HCT116 (cell line): ENCODE results near the gene GFM2. TPM values are rescaled to one million over a fixed set of nuclear protein-coding genes. Genes with fewer than 3 reads are reported as not detected.

Experiments
- ATAC-seq: fragments of 200-7000 bp; cut with Tn5 transposase; 2 replicates; pipeline ENCODE4 v1.9.1; 2020; ENCODE audit warnings: mild to moderate bottlenecking, moderate library complexity
- BruUV-seq: library from RNA; stranded (reverse); fragments of 400-500 nt; replicated peaks from 2 replicates; lab custom pipeline; 2021; lab: Mats Ljungman, UMichigan
- CTCF ChIA-PET: fragments of 300-600 bp; sonication (Branson Sonifier 250); formaldehyde crosslinking; loops from one replicate; lab custom pipeline; 2021; ENCODE audit warnings: antibody characterized with exemption; lab: Charles Lee
- POLR2A ChIA-PET: fragments of 300-600, 350-600 bp; sonication (Branson Sonifier 250); formaldehyde crosslinking; loops from one replicate; lab custom pipeline; 2021; ENCODE audit warnings: antibody characterized with exemption; lab: Charles Lee
- RAD21 ChIA-PET, 2 experiments: fragments of 300-600 bp; sonication (Branson Sonifier 250); formaldehyde crosslinking; loops; one replicate each; lab custom pipeline; 2023; ENCODE audit warnings: low total read pairs in 2 of 2; ENCODE audit not compliant: uncharacterized antibody in 2 of 2, unreplicated experiment in 2 of 2, low non-redundant PET in 1 of 2; lab: Charles Lee
- DNase-seq: peaks from one replicate; pipeline ENCODE4 v3.0.0-alpha.2; 2010; ENCODE audit warnings: low read depth, low spot score
- H2AFZ ChIP-seq: fragments of 200-600 bp; shearing (Covaris generic), sonication (generic); 2 replicates; pipeline ENCODE4 v1.6.1; 2017; ENCODE audit warnings: low read depth, mixed run types, mixed read lengths, antibody characterized with exemption, low read length; ENCODE audit not compliant: poor library complexity, severe bottlenecking
- H3K27ac ChIP-seq: 2 replicates; pipeline ENCODE4 v1.5.1; 2012; ENCODE audit warnings: low read depth, low read length
- H3K27me3 ChIP-seq: fragments of 200-600 bp; sonication (generic); 2 replicates; pipeline ENCODE4 v1.6.1; 2016; ENCODE audit warnings: mixed run types, low read length, mixed read lengths; ENCODE audit not compliant: insufficient read depth
- H3K36me3 ChIP-seq, 2 experiments: fragments of 200-500 bp in 1 of 2; fragments of 200-600 bp in 1 of 2; sonication (Bioruptor generic) in 1 of 2; sonication (generic) in 1 of 2; 2 replicates each; pipeline versions ENCODE4 v1.5.1 to v1.6.1; 2014 to 2016; ENCODE audit warnings: low read length in 2 of 2, inconsistent platforms in 1 of 2, mixed read lengths in 1 of 2, mixed run types in 1 of 2; ENCODE audit not compliant: insufficient read depth in 2 of 2, control insufficient read depth in 1 of 2
- H3K4me1 ChIP-seq, 2 experiments: fragments of 200-600 bp in 1 of 2; sonication (generic) in 1 of 2; 2 replicates each; pipeline versions ENCODE4 v1.5.1 to v1.6.1; 2012 to 2017; ENCODE audit warnings: low read length in 2 of 2, inconsistent platforms in 1 of 2, mild to moderate bottlenecking in 1 of 2, mixed read lengths in 1 of 2, mixed run types in 1 of 2, moderate library complexity in 1 of 2; ENCODE audit not compliant: insufficient read depth in 2 of 2, control insufficient read depth in 1 of 2
- H3K4me2 ChIP-seq: fragments of 200-600 bp; sonication (generic); 2 replicates; pipeline ENCODE4 v1.6.1; 2017; ENCODE audit warnings: mixed run types, low read length, mixed read lengths
- H3K4me3 ChIP-seq, 2 experiments: fragments of 200-600 bp in 1 of 2; sonication (generic) in 1 of 2; replicated peaks in 1 of 2; 2 replicates each; pipeline ENCODE4 v1.5.1; 2011 to 2016; ENCODE audit warnings: low read length in 2 of 2, control low read depth in 1 of 2, low read depth in 1 of 2, mild to moderate bottlenecking in 1 of 2, mixed read lengths in 1 of 2, mixed run types in 1 of 2
- H3K79me2 ChIP-seq: fragments of 200-600 bp; sonication (generic); 2 replicates; pipeline ENCODE4 v1.6.1; 2017; ENCODE audit warnings: mild to moderate bottlenecking, mixed run types, low read length, moderate library complexity, mixed read lengths; ENCODE audit not compliant: insufficient read depth
- H3K9ac ChIP-seq: fragments of 200-600 bp; sonication (generic); 2 replicates; pipeline ENCODE4 v1.6.1; 2016; ENCODE audit warnings: low read length, mixed read lengths
- H3K9me2 ChIP-seq: fragments of 200-600 bp; sonication (generic), shearing (Covaris generic); 2 replicates; pipeline ENCODE4 v1.6.1; 2017; ENCODE audit warnings: mixed run types, mild to moderate bottlenecking, moderate library complexity; ENCODE audit not compliant: insufficient read depth
- H3K9me3 ChIP-seq, 2 experiments: fragments of 200-500 bp in 1 of 2; fragments of 200-600 bp in 1 of 2; sonication (Bioruptor generic) in 1 of 2; sonication (generic) in 1 of 2; 2 replicates each; pipeline ENCODE4 v1.6.1; 2014 to 2017; ENCODE audit warnings: low read length in 2 of 2, mixed read lengths in 2 of 2, inconsistent platforms in 1 of 2, low read depth in 1 of 2, mild to moderate bottlenecking in 1 of 2, mixed run types in 1 of 2, moderate library complexity in 1 of 2; ENCODE audit not compliant: control insufficient read depth in 1 of 2, insufficient read depth in 1 of 2
- H4K20me1 ChIP-seq: fragments of 200-600 bp; sonication (generic), shearing (Covaris generic); 2 replicates; pipeline ENCODE4 v1.6.1; 2017; ENCODE audit warnings: mixed run types, mild to moderate bottlenecking, moderate library complexity; ENCODE audit not compliant: insufficient read depth
- CEBPB ChIP-seq: IDR thresholded peaks from 2 replicates; pipeline ENCODE4 v1.6.1; 2012; ENCODE audit warnings: low read depth
- ELF1 ChIP-seq: IDR thresholded peaks from 2 replicates; pipeline ENCODE4 v1.6.1; 2012; ENCODE audit warnings: low read depth, borderline replicate concordance
- EZH2phosphoT487 ChIP-seq: fragments of 200-600 bp; IDR thresholded peaks from 2 replicates; pipeline ENCODE4 v1.6.1; 2018; ENCODE audit warnings: antibody characterized with exemption, borderline replicate concordance
- POLR2A ChIP-seq: IDR thresholded peaks from 2 replicates; pipeline ENCODE4 v1.7.0; 2011; ENCODE audit warnings: borderline replicate concordance; ENCODE audit not compliant: insufficient read depth, insufficient read length; ENCODE audit errors: extremely low read depth
- RAD21 ChIP-seq: IDR thresholded peaks from 2 replicates; pipeline ENCODE4 v1.6.1; 2012; ENCODE audit warnings: low read depth, mild to moderate bottlenecking
- SIN3A ChIP-seq: IDR thresholded peaks from 2 replicates; pipeline ENCODE4 v1.6.1; 2012; ENCODE audit warnings: low read depth
- SP1 ChIP-seq: IDR thresholded peaks from 2 replicates; pipeline ENCODE4 v1.6.1; 2012; ENCODE audit warnings: low read depth
- YY1 ChIP-seq: IDR thresholded peaks from 2 replicates; pipeline ENCODE4 v1.6.1; 2011; ENCODE audit warnings: low read length, low read depth, moderate library complexity, mild to moderate bottlenecking; ENCODE audit not compliant: insufficient replicate concordance; ENCODE audit errors: extremely low read depth
- ZNF274 ChIP-seq: fragments of 200-500 bp; sonication (Bioruptor generic); IDR thresholded peaks from 2 replicates; pipeline ENCODE4 v1.6.1; 2014; ENCODE audit warnings: mild to moderate bottlenecking, low read depth, low read length, inconsistent platforms
- intact Hi-C: fragments of 100-400 bp; cut with micrococcal nuclease; formaldehyde crosslinking; loops from 2 replicates; pipeline ENCODE4 v1.10.0; 2022
- total RNA-seq: library from RNA; stranded (reverse); gene quantifications from one replicate; pipeline ENCODE4 v1.2.1, GENCODE V29; 2021; ENCODE audit not compliant: unreplicated experiment
- TF ChIP-seq, protein P1 (sequence below): IDR thresholded peaks from 2 replicates; pipeline ENCODE4 v1.6.1; 2012
- TF ChIP-seq, protein P2 (sequence below), 3 experiments: fragments of 200-600 bp in 1 of 3; sonication (generic) in 1 of 3; IDR thresholded peaks in 2 of 3; conservative IDR thresholded peaks in 1 of 3; 2 replicates each; pipeline ENCODE4 v1.5.1; 2012 to 2017; ENCODE audit warnings: low read depth in 2 of 3, low read length in 2 of 3, antibody characterized with exemption in 1 of 3, borderline replicate concordance in 1 of 3, control low read depth in 1 of 3, mild to moderate bottlenecking in 1 of 3, mixed read lengths in 1 of 3, mixed run types in 1 of 3, moderate library complexity in 1 of 3; ENCODE audit not compliant: insufficient read depth in 1 of 3

GFM2 gene
- total RNA-seq, 1 experiment from 2014 or later, result 25.0 TPM

DNA sequence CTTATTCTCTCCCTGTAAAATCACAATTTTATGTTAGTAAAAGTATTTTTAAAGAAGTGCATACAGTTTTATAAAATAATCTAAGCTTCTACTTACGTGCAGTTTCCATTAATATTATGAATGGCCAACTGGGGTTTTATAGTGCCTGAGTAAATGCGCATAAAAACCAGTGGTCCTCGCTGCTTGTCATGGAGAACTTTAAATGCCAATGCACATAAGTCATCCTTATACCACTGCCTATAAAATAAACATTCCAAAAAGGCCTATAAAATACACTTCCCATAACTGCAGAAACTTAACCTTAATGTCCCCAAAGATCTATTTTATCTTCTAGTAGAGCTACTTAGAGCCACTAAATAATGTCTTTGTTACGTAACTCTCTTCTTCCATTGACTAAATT is 28.5 kb downstream of the GFM2 start:
- DNase-seq (no peak), ATAC-seq (no peak)
- H3K36me3 ChIP-seq, result peaks cover 15 to 25% of the 10 kb centered on the region in 2 experiments
- no peaks in the 10 kb centered on the region for H3K9me3 ChIP-seq
- ChIA-PET RAD21 (no interaction called here), POLR2A (no interaction called here), CTCF (no interaction called here)
- no peak overlapping the region for H3K4me2 ChIP-seq
- no peak overlapping the region for H3K27ac ChIP-seq
- no peak overlapping the region for H3K9ac ChIP-seq
- H2AFZ ChIP-seq, result no peak overlapping the region
- intact Hi-C loops, result no loop called here
- no TSS peak for BruUV-seq
- H3K79me2 ChIP-seq, result no peaks in the 10 kb centered on the region
- H4K20me1 ChIP-seq, result no peaks in the 10 kb centered on the region
- H3K9me2 ChIP-seq, result no peaks in the 10 kb centered on the region
- H3K4me1 ChIP-seq, result no peaks in the 10 kb centered on the region
- no peak overlapping the region for H3K4me3 ChIP-seq
- no peaks in the 10 kb centered on the region for H3K27me3 ChIP-seq
- TF ChIP-seq, protein P1, sequence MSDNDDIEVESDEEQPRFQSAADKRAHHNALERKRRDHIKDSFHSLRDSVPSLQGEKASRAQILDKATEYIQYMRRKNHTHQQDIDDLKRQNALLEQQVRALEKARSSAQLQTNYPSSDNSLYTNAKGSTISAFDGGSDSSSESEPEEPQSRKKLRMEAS, result no peak
- TF ChIP-seq, protein P2, sequence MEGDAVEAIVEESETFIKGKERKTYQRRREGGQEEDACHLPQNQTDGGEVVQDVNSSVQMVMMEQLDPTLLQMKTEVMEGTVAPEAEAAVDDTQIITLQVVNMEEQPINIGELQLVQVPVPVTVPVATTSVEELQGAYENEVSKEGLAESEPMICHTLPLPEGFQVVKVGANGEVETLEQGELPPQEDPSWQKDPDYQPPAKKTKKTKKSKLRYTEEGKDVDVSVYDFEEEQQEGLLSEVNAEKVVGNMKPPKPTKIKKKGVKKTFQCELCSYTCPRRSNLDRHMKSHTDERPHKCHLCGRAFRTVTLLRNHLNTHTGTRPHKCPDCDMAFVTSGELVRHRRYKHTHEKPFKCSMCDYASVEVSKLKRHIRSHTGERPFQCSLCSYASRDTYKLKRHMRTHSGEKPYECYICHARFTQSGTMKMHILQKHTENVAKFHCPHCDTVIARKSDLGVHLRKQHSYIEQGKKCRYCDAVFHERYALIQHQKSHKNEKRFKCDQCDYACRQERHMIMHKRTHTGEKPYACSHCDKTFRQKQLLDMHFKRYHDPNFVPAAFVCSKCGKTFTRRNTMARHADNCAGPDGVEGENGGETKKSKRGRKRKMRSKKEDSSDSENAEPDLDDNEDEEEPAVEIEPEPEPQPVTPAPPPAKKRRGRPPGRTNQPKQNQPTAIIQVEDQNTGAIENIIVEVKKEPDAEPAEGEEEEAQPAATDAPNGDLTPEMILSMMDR (IDR thresholded peaks at IDR 0.05 in 2 of 3, conservative IDR thresholded peaks at IDR 0.05 in 1 of 3; ENCODE audit: borderline replicate concordance in 1 of 3, insufficient read depth in 1 of 3, low read depth in 2 of 3, low read length in 2 of 3), result no peak
- no peak for TF ChIP-seq SP1
- TF ChIP-seq ZNF274, result no peak
- no peak for TF ChIP-seq ELF1
- no peak for TF ChIP-seq EZH2phosphoT487
- no peak for TF ChIP-seq CEBPB
- no peak for TF ChIP-seq POLR2A
- no peak for TF ChIP-seq YY1
- no peak for TF ChIP-seq RAD21
- no peak for TF ChIP-seq SIN3A
